ENCODE measurements around the gene MAP4. TPM values are rescaled to one million over a fixed set of nuclear protein-coding genes. Genes with fewer than 3 reads are reported as not detected.

MAP4 gene
- total and polyA plus RNA-seq, 11 donors, result 206 to 1,422 (median 771) TPM

GRCh38 chr3:47848599-47849117 is 167.6 kb downstream of the MAP4 start:
- Histone ChIP-seq H3K27me3 (no peaks in the 10 kb centered on the region), H3K36me3 (peaks cover 0 to 100% (median 96%) of the 10 kb centered on the region in 9 donors), H3K9me3 (no peaks in the 10 kb centered on the region), H3K4me3 (no peak overlapping the region), H3K4me1 (peaks cover 0 to 8% (median 0%) of the 10 kb centered on the region in 12 donors), H3K27ac (no peak overlapping the region)
- intact Hi-C loops (cut with DNase I), result no loop called here
- TF ChIP-seq CTCF (IDR thresholded peaks at IDR 0.05) (no peak), POLR2A (IDR thresholded peaks at IDR 0.05) (no peak)
- DNase-seq (no peak), ATAC-seq (peak in 3 of 4 donors; percentile 2 to 4 (median 3))
- 50 to 85% (median 82%) methylated on average over 3 to 23 of the region's 23 CpGs for WGBS, 4 donors

- intact Hi-C loops (cut with DNase I), result no loop called here
- Histone ChIP-seq H3K27ac (no peak overlapping the region), H3K4me1 (peaks cover 0 to 8% (median 0%) of the 10 kb centered on the region in 12 donors), H3K36me3 (peaks cover 0 to 100% (median 96%) of the 10 kb centered on the region in 9 donors), H3K4me3 (no peak overlapping the region), H3K9me3 (no peaks in the 10 kb centered on the region), H3K27me3 (no peaks in the 10 kb centered on the region)
- ATAC-seq (no peak), DNase-seq (no peak)
- TF ChIP-seq POLR2A (IDR thresholded peaks at IDR 0.05) (no peak), CTCF (IDR thresholded peaks at IDR 0.05) (no peak)
- 92 to 97% (median 94%) methylated on average over 22 to 23 of the region's 23 CpGs for WGBS, 4 donors
Measured at GRCh38 chr3:47847801-47848518, 168.3 kb downstream of the MAP4 start.

GRCh38 chr3:47847260-47847659 is 169.0 kb downstream of the MAP4 start:
- 84 to 94% (median 87%) methylated on average over 7 to 11 of the region's 11 CpGs for WGBS, 4 donors
- DNase-seq, result no peak
- Histone ChIP-seq H3K4me1 (peaks cover 0 to 8% (median 0%) of the 10 kb centered on the region in 12 donors), H3K36me3 (peaks cover 0 to 100% (median 95%) of the 10 kb centered on the region in 9 donors), H3K27me3 (no peaks in the 10 kb centered on the region), H3K4me3 (no peak overlapping the region), H3K9me3 (no peaks in the 10 kb centered on the region), H3K27ac (no peak overlapping the region)
- ATAC-seq, result no peak
- intact Hi-C loops (cut with DNase I), result no loop called here
- TF ChIP-seq CTCF (IDR thresholded peaks at IDR 0.05) (no peak), POLR2A (IDR thresholded peaks at IDR 0.05) (no peak)

GRCh38 chr3:47846880-47847248 is 169.4 kb downstream of the MAP4 start:
- no peak for DNase-seq

More at GRCh38 chr3:47846880-47847248, 169.4 kb downstream of the MAP4 start:
- no peak for TF ChIP-seq CTCF (IDR thresholded peaks at IDR 0.05)
- TF ChIP-seq POLR2A (IDR thresholded peaks at IDR 0.05), result no peak
- 71 to 90% (median 75%) methylated on average over 8 to 10 of the region's 10 CpGs for WGBS, 4 donors
- peak in 2 of 4 donors; percentile 2 to 5 for ATAC-seq
- no peaks in the 10 kb centered on the region for H3K27me3 ChIP-seq
- H3K4me1 ChIP-seq, result peaks cover 0 to 8% (median 0%) of the 10 kb centered on the region in 12 donors
- H3K4me3 ChIP-seq, result no peak overlapping the region
- H3K27ac ChIP-seq, result no peak overlapping the region
- no peaks in the 10 kb centered on the region for H3K9me3 ChIP-seq
- H3K36me3 ChIP-seq, result peaks cover 0 to 100% (median 95%) of the 10 kb centered on the region in 9 donors
- intact Hi-C loops (cut with DNase I), result no loop called here

All from heart left ventricle (tissue), 16 donors.